Activated CD4-positive, alpha-beta T cell treated with anti-CD3 and anti-CD28 coated beads for 24 hours (primary cell): ENCODE data around the gene RDH11.
"Not testable (repeated sequence)": the region's sequence is repeated elsewhere in the genome, so short reads cannot be mapped to it uniquely, and the experiment has no call there.

Experiments used
- DNase-seq, 2 donors: peaks; one replicate each; pipeline ENCODE4 v3.0.0-alpha.2; 2020; ENCODE audit warnings: low read depth in 2 of 2

Gene RDH11

DNA sequence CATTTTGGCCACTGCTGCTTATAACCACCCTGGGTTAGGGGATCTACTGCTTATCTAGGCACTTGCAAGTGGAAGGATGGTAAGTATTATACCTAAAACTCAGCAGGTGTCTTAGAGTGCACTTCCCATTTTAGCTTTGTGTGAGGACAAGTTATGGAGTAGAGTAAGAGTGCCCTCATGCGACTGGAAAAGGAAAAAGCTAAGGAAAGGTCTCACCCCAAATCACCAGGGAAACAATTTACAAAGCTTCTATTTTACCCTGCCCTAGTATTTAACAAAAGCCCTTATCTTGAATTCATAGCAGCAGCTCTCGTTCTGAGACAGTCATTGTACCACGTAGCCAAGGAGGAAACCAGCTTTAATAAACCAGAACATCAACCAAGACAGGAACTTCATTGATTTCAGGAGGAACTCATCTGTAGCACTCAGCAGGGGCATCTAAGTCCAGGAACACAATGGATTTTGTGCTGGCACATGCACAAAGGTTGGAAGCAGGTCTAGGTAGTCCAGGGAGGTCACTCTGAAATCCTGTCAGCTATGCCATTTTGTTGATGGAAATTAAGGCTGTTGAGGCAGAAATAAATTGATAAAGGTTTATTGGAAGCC lies 9.0 kb upstream of the RDH11 start:
- DNase-seq: peak in 1 of 2 donors; percentile 23

DNA sequence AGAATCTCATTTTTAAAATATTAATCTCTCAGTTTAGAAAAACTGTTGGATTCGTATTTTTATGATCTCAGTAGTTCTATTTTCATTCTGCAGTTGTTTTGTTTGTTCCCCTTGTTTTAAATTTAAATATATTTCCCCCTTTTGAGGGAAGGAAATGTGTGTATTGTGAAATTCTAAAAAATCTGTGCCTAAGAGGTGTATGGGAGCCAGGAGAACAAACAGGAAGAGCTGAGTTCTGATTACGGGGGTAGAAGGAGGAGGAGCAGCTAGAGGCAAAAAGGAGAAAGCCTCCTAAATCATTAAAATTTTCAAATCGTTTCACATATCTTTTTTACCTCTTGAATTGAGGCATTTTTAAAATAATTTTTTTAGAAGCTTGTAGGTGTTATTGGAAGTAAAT lies 8.4 kb upstream of the RDH11 start:
- DNase-seq: no peak

DNA sequence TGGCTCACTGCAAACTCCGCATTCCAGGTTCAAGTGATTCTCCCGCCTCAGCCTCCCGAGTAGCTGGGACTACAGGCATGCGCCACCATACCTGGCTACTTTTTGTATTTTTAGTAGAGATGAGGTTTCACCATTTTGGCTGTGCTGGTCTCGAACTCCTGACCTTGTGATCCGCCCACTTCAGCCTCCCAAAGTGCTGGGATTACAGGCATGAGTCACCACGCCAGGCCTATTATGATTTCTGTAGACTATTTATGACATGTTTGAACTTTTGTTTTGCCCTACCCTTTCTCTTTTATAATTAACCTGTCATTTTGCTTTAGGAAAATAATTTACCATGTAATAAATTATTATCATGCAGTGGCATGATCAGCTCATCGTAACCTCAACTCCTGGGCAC lies 5.9 kb upstream of the RDH11 start, which contains the start of gene RDH12:
RDH12 (plus strand) TSS at position 395 of the 400 bp plus-strand sequence. CDS start 20,757 bp downstream, outside the sequence.
- not testable (repeated sequence) for DNase-seq

DNA sequence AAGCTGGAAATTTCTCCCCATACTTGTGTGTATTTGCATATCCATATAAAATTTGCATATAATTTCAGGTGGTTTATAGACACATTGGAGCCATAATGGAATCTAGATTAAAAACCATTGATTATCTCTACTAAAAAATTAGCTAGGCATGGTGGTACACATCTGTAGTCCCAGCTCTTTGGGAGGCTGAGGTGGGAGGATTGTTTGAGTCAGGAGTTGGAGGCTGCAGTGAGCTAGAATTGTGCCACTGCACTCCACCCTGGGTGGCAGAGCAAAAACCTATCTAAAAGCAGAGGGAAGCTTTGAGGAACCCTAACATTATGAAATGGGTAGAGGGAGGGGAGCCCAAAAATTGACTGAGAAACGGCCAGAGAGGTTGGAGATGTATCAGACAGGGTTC lies 2.6 kb upstream of the RDH11 start:
- DNase-seq: no peak

DNA sequence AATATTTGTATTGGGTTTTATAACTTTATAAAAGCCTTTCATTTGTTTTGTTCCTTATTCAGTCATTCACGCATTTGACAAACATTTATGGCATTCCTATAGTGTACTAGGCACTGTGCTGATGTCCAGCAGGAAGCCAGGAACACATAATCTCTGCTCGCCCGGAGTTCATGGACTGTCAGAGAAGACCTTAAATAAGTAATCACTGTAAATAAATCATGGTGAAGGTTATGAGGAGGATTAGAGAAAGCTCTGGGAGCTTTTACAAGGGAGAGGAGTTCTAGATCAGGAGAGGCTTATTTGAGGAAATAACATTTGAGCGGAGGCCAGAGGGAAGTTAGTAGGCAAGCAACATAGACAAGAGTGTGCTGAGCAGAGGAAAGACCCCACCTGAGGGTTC lies 1.4 kb upstream of the RDH11 start:
- DNase-seq: no peak

DNA sequence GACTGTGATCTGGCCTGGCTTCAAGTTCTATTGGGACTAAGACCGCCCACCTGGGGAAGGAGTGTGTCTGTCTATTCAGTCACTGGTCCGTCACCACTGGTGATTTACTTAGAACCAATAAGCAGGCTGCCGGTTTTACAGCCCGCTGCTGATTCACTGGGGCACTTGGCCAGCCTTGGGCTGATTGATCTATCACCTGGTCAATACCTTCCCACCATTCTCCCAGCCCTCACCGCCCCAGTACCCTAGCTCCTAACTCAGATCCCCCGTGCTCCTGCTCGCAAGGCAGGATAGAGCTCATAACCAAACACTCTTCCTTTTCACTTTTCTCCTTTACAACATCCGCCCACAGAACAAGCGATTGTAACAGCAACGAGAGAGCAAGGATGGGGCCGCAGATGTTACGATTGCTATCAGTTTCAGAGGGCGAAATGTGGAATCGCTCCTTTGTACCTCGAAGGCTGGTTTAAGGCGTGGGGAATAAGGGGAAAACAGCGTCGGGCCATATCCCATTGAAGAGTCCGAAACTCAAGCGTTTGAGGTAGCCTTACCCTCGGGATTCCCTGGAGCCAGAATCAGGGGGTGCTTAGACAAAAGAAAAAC lies 672 bp downstream of the RDH11 start:
- peak; percentile 54 to 61 for DNase-seq

DNA sequence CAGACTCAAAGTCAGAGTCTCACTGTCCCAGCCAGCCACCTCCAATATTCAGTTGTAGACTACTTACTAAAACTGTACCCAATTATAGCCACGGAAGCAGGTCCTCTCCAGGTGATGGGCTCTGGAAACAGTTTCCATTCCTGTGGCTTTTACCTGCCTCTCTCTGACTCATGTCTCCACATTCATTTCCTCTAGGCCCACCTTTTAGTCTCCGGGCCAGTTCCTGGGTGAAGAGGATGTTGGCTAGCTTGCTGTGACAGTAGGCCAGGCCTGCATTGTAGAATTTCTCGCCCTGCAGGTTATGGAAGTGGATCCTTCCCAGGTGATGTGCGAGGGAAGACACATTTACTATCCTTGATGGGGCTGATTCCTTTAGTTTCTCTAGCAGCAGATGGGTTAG lies 5.6 kb downstream of the RDH11 start:
- DNase-seq: no peak

DNA sequence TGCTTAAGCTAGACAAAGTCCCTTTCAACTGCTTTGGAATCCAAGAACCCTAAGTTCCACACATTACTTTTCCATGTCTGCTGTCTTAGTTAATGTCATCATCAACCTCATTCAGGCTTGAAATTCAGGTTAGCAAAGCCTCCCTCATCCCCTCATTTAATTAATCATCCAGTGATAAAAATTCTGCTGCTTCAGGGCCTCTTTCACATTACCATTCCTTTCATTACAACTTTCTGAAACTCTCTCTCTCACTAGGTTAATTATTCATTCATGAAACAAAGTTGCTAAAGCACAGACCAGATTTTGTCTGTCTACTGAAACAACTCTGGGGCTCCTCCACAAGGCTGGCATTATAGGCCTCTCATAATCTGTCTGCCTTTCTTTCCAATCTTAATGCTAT lies 11.7 kb downstream of the RDH11 start:
- DNase-seq: no peak

DNA sequence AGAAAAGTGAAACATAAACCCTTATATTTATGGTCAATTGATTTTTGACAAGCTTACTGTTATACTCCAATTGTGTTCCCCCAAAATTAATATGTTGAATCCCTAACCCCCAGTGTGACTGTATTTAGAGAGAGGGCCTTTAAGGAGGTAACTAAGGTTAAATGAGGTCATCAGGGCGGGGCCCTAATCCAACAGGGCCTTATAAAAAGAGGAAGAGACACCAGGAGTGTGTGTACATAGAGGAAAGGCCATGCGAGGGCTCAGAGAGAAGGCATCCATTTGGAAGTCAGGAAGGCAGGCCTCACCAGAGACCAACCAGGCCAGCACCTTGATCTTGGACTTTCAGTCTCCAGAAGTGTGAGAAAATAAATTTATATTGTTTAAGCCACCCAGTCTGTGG lies 14.6 kb downstream of the RDH11 start:
- no peak for DNase-seq

DNA sequence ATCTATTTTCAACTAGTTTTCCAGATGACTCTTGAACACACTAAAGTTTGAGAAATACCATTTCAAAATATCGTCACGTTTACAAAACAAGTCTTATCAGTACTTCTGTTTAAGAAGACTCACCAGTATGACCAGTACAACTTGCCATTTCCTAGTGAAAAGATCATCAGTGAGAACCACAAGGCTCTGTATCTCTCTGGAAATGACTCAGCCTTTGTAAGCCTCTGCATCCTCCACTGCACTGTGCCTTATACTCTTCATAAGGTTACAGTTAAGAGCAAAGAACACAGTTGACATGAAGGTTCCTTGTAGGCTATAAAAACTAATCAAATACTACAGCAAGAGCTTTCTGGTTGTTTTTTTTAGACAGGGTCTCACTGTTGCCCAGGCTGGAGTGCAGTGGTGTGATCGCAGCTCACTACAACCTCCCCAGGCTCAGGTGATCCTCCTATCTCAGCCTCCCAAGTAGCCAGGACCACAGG lies 15.4 kb downstream of the RDH11 start:
- DNase-seq: no peak

DNA sequence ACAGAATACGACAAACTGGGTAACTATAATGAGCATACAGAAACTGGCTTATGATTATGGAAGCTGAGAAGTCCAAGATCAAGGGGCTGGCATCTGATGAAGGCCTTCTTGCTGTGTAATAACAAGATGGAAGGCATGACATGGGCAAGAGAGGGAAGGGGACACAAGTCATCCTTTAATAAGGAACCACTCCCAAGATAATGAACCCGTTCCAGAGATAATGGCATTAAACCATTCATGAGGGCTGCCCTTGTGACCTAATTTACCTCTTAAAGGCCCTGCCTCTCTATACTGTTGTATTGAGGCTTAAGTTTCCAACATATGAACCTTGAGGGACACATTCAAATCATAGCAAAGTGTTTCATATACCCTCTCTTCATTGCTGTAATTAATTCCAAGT lies 16.6 kb downstream of the RDH11 start:
- no peak for DNase-seq

DNA sequence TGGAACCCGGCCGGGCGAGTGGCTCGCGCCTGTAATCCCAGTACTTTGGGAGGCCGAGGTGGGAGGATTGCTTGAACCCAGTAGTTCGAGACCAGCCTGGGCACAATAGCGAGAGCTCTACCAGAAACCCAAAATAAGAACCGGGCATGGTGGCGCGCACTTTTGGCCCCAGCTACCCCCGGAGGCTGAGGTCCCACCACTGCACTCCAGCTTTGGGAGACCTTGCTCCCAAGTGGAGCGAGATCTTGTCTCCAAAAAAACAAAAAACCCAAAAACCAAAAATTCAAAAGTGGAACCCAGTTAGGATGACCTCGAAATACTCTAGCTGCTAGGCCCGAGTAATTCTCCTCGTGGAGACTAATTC lies 20.4 kb downstream of the RDH11 start:
- DNase-seq: no peak

DNA sequence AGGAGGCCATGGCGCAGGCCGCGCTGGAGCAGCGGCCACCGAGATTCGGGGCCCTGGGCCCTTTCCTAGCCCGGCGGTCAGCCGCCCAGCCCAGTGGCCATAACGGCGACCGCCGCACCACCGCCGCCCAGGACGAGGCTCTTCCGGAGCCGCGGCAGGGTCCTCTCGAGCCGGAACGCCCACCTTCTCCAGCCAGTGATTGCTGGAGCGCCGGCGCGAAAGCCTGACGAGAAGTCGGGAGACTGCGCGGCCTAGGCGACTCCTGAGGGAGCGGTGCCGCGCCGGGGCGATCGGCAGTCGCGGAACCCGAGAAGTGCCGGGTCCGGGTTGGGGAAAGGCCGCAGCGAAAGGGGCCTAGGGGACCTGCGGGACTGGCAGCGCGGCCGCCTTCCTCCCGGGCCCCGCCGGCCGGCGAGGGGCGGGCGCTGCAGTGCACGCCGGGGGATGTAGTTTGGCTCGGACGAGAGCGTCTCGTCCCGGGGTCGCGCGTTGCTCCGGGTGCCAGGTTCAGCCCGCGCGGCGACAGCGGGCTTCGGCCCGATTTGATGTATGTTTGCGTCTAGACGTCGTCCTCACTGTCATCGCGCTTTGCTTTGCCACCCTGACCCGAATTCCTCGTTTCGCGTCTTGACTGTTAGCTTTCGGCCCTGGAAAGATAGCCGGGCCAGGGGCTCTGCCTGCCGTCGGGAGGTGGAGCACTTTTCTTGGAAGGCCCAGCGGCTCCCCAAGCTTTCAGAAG lies 20.9 kb downstream of the RDH11 start, which contains the start of gene VTI1B:
VTI1B (minus strand) TSS at position 153 of the 739 bp plus-strand sequence; CDS start at position 10, 143 bp downstream.
- DNase-seq: peak; percentile 54 to 65

DNA sequence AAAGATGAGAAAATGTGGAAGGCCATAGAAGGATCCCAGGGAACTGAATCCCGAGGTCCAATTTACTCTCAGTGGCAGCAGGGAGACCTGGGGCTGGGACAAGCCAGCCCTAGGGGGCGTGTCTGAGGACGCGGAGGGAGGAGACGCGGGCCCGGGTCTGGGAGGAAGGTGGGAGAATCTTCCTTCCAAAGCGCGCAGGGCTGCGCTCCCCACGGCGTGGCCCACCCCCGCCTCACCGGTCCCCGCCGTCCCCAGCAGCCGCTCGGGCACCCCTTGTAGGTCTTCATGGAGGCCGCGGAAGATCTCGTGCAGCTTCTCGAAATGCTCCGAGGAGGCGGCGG lies 21.5 kb downstream of the RDH11 start:
- DNase-seq: peak in 1 of 2 donors; percentile 38

DNA sequence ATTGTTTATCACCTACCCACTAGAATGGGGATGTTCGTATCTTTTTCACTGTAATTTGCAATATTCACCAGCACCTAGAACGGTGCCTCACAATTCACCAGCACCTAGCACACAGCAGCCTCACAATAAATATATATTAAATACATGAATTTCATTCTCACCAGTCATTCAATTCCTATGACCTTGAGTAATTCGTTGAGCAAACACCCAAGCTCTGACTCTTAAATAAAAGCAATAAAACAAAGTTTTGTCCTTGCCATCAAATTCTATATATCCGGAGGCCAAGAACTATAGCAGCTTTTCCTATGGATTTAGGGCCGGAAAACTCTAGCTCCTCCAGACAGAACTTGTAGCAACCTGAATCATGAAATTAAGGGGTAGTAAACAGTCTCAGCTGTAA lies 22.1 kb downstream of the RDH11 start:
- DNase-seq: no peak

DNA sequence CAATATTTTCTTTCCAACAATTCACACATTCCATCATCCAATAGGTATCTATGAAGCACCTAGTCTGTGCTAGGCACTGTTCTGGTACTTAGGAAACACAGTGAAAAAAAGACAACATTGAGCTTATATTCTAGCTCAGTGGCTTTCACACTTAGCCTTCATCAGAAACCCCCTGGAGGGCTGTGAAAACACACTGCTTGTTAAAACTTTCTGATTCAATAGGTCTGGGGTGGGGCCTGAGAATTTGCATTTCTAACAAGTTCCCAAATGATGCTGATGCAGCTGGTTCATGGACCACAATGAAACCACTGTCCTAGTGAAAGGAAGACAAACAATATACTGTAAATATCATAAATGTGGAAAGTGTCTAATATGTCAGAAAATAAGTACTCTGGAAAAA lies 27.0 kb downstream of the RDH11 start:
- no peak for DNase-seq

DNA sequence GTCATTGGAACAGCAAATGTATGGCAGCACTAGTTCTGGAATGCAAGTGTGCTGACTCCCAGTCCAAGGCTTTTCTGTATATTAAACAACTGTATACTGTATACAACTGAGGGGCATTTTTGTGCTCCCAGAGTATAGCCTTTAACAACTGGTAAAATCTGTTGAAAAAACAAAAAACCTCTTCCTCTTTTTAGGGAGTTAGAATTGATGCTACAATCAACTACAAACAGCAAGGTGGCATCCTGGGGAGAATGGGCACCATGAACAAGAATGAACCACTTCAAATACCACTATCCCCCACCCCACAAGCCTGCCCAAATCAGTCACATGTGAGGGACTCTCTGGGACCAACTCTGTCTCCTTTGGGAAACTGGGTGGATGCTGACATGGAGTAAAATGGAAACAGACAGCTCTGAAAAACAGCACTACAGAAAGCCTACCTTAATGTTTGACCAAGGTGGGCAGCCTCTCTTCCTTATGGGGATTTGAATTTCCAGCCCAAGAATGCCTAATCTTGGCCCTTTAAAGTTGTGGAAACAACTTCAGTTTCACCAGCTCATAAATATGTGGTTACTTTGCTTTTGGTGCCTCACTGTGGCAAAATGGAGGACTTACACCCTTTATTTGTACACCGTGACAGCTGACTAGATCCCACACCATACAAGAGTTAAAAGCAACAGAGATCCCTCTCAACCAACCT lies 28.7 kb downstream of the RDH11 start:
- peak in 1 of 2 donors; percentile 13 for DNase-seq

DNA sequence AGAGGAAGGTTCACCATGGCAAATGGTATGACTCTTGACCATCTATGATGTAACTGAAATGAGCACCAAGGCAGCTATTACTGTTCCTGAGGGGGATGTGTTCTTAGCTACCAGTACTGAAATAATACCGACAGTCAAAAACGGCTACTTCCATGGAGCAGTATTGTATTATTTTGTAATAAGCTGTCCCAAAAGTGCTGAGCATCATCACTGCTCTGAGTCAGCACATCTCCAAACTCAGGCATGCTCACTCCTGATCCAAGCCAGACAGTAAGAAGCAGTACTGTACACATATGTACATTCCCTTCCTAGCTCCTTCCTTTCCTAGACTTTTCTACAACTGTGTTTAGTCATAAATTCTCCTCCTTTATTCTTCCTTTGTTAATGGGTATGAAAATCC lies 29.7 kb downstream of the RDH11 start:
- DNase-seq: no peak

DNA sequence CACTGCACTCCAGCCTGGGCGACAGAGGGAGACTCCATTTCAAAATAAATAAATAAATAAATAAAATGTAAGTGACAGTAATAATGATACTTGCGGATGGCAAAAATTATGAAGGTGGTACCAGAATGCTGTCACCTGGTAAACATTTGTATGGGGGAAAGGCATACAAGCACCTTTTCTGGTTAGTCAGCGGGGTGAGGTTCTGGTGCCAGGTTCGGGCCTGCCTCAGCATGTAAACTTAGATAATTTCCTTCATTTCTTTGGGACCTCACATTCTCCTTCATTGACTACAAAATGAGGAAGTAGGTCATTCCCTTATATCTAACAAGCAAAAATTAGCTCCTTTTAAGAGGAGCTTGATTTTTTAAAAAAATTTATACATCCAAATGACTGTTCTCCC lies 31.9 kb downstream of the RDH11 start:
- DNase-seq: no peak

DNA sequence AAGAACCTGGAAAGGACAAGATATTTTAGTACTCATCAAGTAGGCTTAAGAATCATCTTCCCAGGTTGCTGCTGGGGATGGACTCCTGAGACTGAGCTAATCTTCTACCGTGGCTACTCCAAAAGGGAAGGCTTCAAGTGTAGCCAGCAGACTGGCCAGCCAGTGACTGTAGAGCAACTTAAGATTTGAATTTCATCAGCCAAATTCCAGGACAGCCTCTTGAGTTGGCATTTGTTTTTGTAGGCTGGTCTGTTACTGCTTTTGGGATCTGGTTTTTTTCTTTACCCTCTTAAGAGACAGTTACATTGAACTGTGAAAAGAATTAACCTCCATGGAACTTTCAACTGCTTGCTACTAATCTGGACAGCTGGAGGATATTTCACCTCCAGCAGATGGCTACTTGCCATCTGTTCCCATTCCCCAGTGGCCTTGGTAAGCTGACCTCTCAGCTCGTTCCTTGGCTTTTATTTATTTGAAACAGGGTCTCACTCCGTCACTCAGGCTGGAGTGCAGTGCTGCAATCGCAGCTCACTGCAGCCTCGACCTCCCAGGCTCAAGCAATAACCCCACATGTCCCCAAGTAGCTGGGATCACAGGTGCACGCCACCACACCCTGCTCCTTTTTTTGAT lies 41.8 kb downstream of the RDH11 start:
- no peak for DNase-seq

DNA sequence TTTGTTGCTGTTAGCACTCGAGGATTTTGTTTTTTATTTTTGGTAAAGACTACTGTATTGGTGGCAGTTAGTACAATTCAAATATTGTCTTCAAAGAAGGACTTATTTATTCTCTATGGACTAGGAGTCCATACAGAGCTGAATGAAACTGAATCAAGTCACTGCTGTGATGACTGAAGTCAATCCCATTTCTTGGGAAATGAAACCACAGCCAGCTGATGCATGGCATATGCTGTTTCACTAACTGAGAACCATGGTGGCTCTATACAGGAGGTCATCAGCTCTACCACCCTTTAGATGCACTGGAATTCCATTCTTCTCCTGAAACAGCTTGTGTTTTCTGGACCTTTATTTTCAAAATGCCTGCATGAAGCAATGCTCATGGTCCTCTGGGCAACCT lies 43.4 kb downstream of the RDH11 start:
- DNase-seq: no peak

DNA sequence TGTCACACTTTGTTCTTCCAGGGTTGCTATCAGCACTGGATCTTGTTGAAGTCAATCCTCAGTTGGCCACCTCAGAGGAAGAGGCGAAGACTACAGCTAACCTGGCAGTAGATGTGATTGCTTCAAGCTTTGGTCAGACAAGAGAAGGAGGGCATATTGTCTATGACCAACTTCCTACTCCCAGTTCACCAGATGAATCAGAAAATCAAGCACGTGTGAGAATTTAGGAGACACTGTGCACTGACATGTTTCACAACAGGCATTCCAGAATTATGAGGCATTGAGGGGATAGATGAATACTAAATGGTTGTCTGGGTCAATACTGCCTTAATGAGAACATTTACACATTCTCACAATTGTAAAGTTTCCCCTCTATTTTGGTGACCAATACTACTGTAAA lies 44.9 kb downstream of the RDH11 start:
- no peak for DNase-seq
